Measurements from ENCODE around the gene PDSS2. TPM values are rescaled to one million over a fixed set of nuclear protein-coding genes. Genes with fewer than 3 reads are reported as not detected.
"Not testable (repeated sequence)": the region's sequence is repeated elsewhere in the genome, so short reads cannot be mapped to it uniquely, and the experiment has no call there.

The PDSS2 gene
- total and polyA plus RNA-seq, 9 of the 15 experiments (the other 6 are each of a cell fraction or from before 2014, with no cell fraction given), result 5.8 to 21.1 (median 12.0) TPM

GRCh38 chr6:107280001-107280400 lies 179.4 kb downstream of the PDSS2 start:
- ATAC-seq; H4K20me1 ChIP-seq (replicated peaks; ENCODE audit: control insufficient read depth, insufficient read depth, low read length); H3K9me3 ChIP-seq (replicated peaks; ENCODE audit: control insufficient read depth, insufficient read depth, low read depth, low read length); FAIRE-seq; H3K27ac ChIP-seq (ENCODE audit: extremely low read depth, low read depth, low read length); H3K27me3 ChIP-seq (ENCODE audit: control insufficient read depth in 2 of 2, insufficient read depth in 2 of 2, low read length in 2 of 2); H3K9me1 ChIP-seq (ENCODE audit: control insufficient read depth, insufficient read depth, low read length); H3K79me2 ChIP-seq (ENCODE audit: control insufficient read depth, insufficient read depth, low read length); H3K36me3 ChIP-seq (ENCODE audit: control insufficient read depth, insufficient read depth, low read length); DNase-seq (ENCODE audit: extremely low read depth in 1 of 4, low spot score in 3 of 4); H3K4me2 ChIP-seq (ENCODE audit: insufficient read depth, low read length); BruUV-seq (replicated peaks); H3K4me3 ChIP-seq; H3K9ac ChIP-seq (ENCODE audit: insufficient read depth in 1 of 2, low read depth in 2 of 2, low read length in 2 of 2); in situ Hi-C loops (cut with MboI); intact Hi-C loops (cut with micrococcal nuclease); CTCF ChIA-PET (ENCODE audit: low intra/inter-chr PET ratio): not testable (repeated sequence)
- WGBS (ENCODE audit: insufficient coverage, low coverage, missing lambda C conversion rate), result 33% methylated on average over 7 of the region's 7 CpGs
- Histone ChIP-seq H3K4me1 (replicated peaks in 1 of 2; ENCODE audit: control insufficient read depth in 2 of 2, insufficient read depth in 2 of 2, low read length in 2 of 2) (peaks cover 21 to 27% of the 10 kb centered on the region in 2 experiments), H2AFZ (ENCODE audit: low read depth, low read length) (0 out of 2 replicates have a peak overlapping the region, but pooled peaks have one; percentile 43)
- peak; percentile 44 to 63 for TF ChIP-seq NRF1 (conservative IDR thresholded peaks at IDR 0.05 in 1 of 2, IDR thresholded peaks at IDR 0.05 in 1 of 2)
- TF ChIP-seq DPF2 (IDR thresholded peaks at IDR 0.05), result 0 out of 2 replicates have a peak, but pooled peaks have one; percentile 23
- POLR2A ChIA-PET, result interaction anchor here (1.2 kb wide), 1 partner anchor 20 kb away, joined by 3 read pairs; no protein-coding TSS in a partner anchor

GRCh38 chr6:107275330-107275865 lies 184.0 kb downstream of the PDSS2 start:
- FAIRE-seq, result peak; percentile 100
- 0% methylated on average over 2 of the region's 2 CpGs for WGBS (ENCODE audit: insufficient coverage, low coverage, missing lambda C conversion rate)
- TF ChIP-seq MTA2 (IDR thresholded peaks at IDR 0.05; ENCODE audit: low read depth) (peak; percentile 81), RFX1 (IDR thresholded peaks at IDR 0.05) (peak; percentile 41; the same call in 1 of the 2 replicates), ZNF79 (CRISPR knock-in tag; IDR thresholded peaks at IDR 0.05; ENCODE audit: low read depth) (no peak), SMARCA4 (IDR thresholded peaks at IDR 0.05) (peak; percentile 95), CEBPG (CRISPR knock-in tag; IDR thresholded peaks at IDR 0.05) (no peak), CEBPG (tag; conservative IDR thresholded peaks at IDR 0.05 in 1 of 2, IDR thresholded peaks at IDR 0.05 in 1 of 2) (peak in 1 of 2 experiments; percentile 76; a peak in 3 of 4 replicates), CHD2 (IDR thresholded peaks at IDR 0.05; ENCODE audit: low read depth, low read length) (no peak), HDAC1 (IDR thresholded peaks at IDR 0.05) (peak in 1 of 2 experiments; percentile 70; a peak in 2 of 4 replicates), ZNF431 (CRISPR knock-in tag; IDR thresholded peaks at IDR 0.05) (peak; percentile 45; the same call in 1 of the 2 replicates)

More at GRCh38 chr6:107275330-107275865, 184.0 kb downstream of the PDSS2 start:
- H3K36me3 ChIP-seq (ENCODE audit: control insufficient read depth, insufficient read depth, low read length), result no peaks in the 10 kb centered on the region
- no peaks in the 10 kb centered on the region for H3K9me1 ChIP-seq (ENCODE audit: control insufficient read depth, insufficient read depth, low read length)
- BruUV-seq (replicated peaks), result no TSS peak
- no peaks in the 10 kb centered on the region for H4K20me1 ChIP-seq (replicated peaks; ENCODE audit: control insufficient read depth, insufficient read depth, low read length)
- ChIA-PET CTCF (ENCODE audit: low intra/inter-chr PET ratio) (interaction anchor here (0.5 kb wide), 1 partner anchor 43 kb away, joined by 3 read pairs; no protein-coding TSS in a partner anchor), POLR2A (interaction anchor here (0.5 to 1.9 kb wide), 10 partner anchors 9 to 441 kb away, joined by 3 to 15 read pairs (median 4); partner anchors contain the start of gene PDSS2)
- intact Hi-C loops (cut with micrococcal nuclease), result loop anchor here (5.0 kb wide), 1 partner anchor 182 kb away; the partner anchor contains the start of gene PDSS2
- H3K9me3 ChIP-seq (replicated peaks; ENCODE audit: control insufficient read depth, insufficient read depth, low read depth, low read length), result no peaks in the 10 kb centered on the region
- H3K4me1 ChIP-seq (replicated peaks in 1 of 2; ENCODE audit: control insufficient read depth in 2 of 2, insufficient read depth in 2 of 2, low read length in 2 of 2), result peaks cover 25 to 31% of the 10 kb centered on the region in 2 experiments
- in situ Hi-C loops (cut with MboI), result no loop called here
- H3K4me3 ChIP-seq, result peak overlapping the region; percentile 8; the same call in 1 of the 2 replicates
- H3K27ac ChIP-seq (ENCODE audit: extremely low read depth, low read depth, low read length), result peak overlapping the region; percentile 78; the same call in 2 of the 3 replicates
- ATAC-seq, result peak; percentile 96
- H3K79me2 ChIP-seq (ENCODE audit: control insufficient read depth, insufficient read depth, low read length), result peaks cover 7% of the 10 kb centered on the region; the same call in 1 of the 3 replicates
- peak; percentile 92 to 95 (median 94) for DNase-seq (ENCODE audit: extremely low read depth in 1 of 4, low spot score in 3 of 4)
- H3K4me2 ChIP-seq (ENCODE audit: insufficient read depth, low read length), result peak overlapping the region; percentile 62
- peak overlapping the region in 1 of 2 experiments; percentile 39; a peak in 1 of 4 replicates for H3K9ac ChIP-seq (ENCODE audit: insufficient read depth in 1 of 2, low read depth in 2 of 2, low read length in 2 of 2)
- no peaks in the 10 kb centered on the region for H3K27me3 ChIP-seq (ENCODE audit: control insufficient read depth in 2 of 2, insufficient read depth in 2 of 2, low read length in 2 of 2)
- peak overlapping the region; percentile 66; the same call in 1 of the 2 replicates for H2AFZ ChIP-seq (ENCODE audit: low read depth, low read length)
